GM21390 (cell line): ENCODE data around the gene ESPN.
A peak's percentile ranks its signal among the peaks of the same experiment; 100 is the strongest.

Source experiments
- ATAC-seq: cut with Tn5 transposase; IDR thresholded peaks from one replicate; pipeline ENCODE4 v1.9.1; 2021; ENCODE audit not compliant: unreplicated experiment

The ESPN gene

GRCh38 chr1:6409053-6409452 is 15.5 kb upstream of the ESPN start:
- ATAC-seq, result no peak

- no peak for ATAC-seq
These were observed 14.8 kb upstream of the ESPN start for GRCh38 chr1:6409733-6410132.

- ATAC-seq, result no peak
These were observed 14.2 kb upstream of the ESPN start for GRCh38 chr1:6410248-6410893.

DNA sequence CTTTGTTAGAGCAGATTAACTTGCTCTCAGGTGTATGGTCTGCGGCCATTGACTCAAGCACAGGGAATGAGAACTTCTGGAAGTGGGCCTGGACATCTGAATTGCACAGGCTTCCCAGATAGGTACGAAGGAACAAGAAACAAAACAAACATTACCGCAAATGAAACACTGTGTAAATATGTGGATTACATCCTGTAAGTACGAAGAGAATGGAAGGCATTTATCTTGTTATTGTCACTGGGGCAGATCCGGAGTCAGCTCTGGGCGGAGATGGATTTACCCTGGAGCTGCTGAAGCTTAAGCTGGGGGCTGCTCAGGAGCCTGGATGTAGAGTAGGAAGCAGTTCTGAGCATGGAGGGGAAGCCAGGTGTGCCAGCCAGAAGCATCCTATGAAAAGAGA is 11.7 kb upstream of the ESPN start:
- ATAC-seq, result no peak

GRCh38 chr1:6414443-6414844 is 10.1 kb upstream of the ESPN start:
- ATAC-seq, result peak; percentile 86

- no peak for ATAC-seq
These were observed 9.5 kb upstream of the ESPN start for GRCh38 chr1:6414881-6415626.

- no peak for ATAC-seq
These were observed 8.3 kb upstream of the ESPN start for GRCh38 chr1:6416295-6416656.

DNA sequence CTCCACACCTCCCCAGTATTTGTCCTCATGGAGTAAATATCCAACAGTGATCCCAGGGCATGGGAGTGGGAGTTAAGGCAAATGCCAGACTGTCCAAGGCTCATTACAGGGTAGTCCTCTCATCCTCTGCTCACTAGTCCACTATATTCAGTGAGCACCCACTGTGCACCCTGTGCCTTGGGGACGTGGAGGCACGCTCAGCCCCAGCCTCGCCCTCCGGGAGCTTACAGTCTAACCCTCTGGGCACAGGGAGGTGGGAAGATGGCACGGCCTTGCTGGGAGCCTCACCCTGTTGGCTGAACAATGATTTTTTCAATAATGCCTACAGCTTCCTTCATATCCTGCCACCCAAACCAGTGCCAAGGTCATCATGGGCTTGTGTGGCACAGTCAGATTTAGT is 7.7 kb upstream of the ESPN start:
- no peak for ATAC-seq

- no peak for ATAC-seq
These were observed 6.5 kb upstream of the ESPN start for GRCh38 chr1:6417961-6418667.

DNA sequence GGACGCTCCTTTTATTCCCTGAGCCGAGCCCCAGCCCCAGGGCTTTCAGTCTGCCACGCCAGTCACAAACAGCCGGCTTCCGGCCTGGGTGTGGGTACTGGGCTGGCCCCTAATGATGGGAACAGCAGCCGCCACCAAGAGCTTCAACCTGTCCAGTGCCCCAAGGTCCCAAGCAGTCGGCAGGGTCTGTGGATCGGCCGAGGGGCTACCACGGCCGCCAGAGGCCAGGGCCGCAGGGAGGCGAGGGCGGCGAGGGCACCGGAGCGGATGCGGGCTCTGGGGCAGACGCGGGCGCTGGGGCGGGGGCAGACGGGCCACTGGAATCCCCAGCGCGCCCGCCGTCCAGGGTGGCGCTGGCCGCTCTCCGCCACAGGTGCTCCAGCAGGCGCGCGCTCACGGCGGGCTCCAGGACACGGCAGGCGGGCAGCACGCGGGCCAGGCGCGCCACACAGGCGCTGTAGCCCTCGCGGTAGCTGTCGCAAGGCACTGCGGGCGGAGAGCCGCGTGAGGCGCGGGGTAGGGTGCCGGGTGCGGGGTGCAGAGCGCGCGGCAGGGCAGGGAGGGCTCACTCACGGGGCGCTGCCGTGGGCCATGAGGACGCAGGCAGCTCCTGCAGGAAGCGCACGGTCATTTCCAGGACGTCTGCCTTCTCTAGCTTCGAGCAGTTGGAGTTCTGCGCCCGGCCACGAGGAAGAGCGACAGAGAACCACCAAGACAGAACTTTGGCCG is 5.7 kb upstream of the ESPN start:
- ATAC-seq, result no peak

GRCh38 chr1:6419397-6419803 is 5.2 kb upstream of the ESPN start:
- no peak for ATAC-seq

DNA sequence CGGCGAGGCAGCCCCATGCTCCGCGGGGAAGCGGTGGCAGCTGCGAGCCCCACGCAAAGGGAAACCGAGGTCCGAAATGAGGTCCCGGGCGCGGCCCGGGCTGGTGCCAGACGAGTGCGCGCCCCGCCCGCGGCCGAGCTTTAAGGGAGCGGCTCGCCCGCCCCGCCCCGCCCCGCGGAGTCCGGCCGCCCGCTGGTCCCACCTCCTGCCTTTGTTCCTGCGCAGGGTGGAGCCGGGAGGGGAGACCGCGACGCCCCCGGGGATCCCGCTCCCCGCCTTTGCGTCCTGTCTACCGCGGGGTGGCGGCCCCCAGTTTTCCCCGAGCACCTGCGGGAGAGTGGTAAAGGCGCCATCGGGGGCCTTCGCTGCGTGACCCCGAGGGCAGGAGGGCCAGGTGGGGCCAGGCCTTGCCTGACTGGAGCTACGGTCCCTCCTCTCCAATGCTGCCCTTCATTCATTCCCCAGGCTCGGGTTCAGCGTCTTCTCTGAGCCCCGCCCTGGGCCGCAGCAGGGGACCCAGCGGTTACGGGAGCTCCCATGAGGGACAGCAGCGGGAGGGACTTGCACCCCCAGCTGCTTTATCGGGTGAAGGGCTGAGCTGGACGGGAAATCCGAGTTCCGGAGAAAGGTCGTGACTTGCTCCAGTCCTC is 4.6 kb upstream of the ESPN start, which contains the start of gene HES2:
Gene HES2 (minus strand): TSS at position 116 of the 650 bp plus-strand sequence. CDS start 99 bp downstream, at position 17.
- ATAC-seq, result no peak

- no peak for ATAC-seq
These were observed 4.0 kb upstream of the ESPN start for GRCh38 chr1:6420454-6421042.

- no peak for ATAC-seq
These were observed 3.3 kb upstream of the ESPN start for GRCh38 chr1:6421266-6421665.

- no peak for ATAC-seq
These were observed 1.1 kb upstream of the ESPN start for GRCh38 chr1:6423321-6423999.

GRCh38 chr1:6424000-6424565 is 493 bp upstream of the ESPN start:
- ATAC-seq, result no peak

GRCh38 chr1:6425658-6426057 is 1.1 kb downstream of the ESPN start:
- no peak for ATAC-seq

DNA sequence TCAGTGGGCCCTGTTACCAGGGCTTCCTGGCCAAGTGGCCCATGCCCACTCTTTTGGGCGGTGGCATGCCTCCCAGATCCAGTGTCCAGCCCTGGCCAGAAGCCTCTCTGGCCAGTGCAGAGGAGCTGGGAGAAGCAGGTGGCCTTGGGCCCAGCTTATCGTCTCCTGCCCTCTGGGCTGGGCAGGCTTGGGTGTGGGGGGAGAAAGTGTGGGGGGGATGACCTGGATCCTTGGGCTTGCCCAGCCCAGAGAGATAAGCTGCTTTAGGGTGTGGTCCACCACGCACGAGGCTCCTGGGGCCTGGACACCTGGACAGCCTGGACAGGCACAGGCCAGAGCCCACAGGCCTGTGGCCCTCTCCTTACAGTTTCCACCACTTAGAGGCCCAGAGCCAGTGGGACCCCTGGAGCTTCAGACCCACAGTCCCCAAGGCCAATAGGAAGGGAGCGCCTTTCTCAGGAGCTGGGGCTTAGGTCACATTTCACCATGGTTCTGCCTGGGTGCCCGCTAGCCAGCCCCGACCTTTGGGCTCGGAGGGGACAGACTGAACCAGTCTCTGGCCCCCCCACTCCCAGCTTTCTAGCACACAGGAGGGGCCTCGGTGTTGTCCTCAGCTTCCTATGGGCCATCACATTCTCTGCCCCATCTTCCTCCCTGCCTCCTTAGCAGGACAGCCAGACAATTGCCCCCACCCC is 1.8 kb downstream of the ESPN start:
- no peak for ATAC-seq

GRCh38 chr1:6426972-6427350 is 2.4 kb downstream of the ESPN start:
- no peak for ATAC-seq
